GM12872 (cell line): ENCODE results near the gene EPHA6.

Source experiments
- CTCF ChIP-seq: IDR thresholded peaks from 3 replicates; pipeline ENCODE4 v1.5.1; 2011; ENCODE audit warnings: low read depth, mild to moderate bottlenecking, low read length, moderate library complexity; ENCODE audit not compliant: insufficient read depth

The EPHA6 gene

GRCh38 chr3:97795951-97796350 lies 981.6 kb downstream of the EPHA6 start:
- TF ChIP-seq CTCF: no peak
